ENCODE measurements around the gene RILP. TPM values are rescaled to one million over a fixed set of nuclear protein-coding genes. Genes with fewer than 3 reads are reported as not detected.
"Not testable (repeated sequence)": the region's sequence is repeated elsewhere in the genome, so short reads cannot be mapped to it uniquely, and the experiment has no call there.

Gene RILP
- polyA plus RNA-seq, 1 donor = 9.0 TPM

DNA sequence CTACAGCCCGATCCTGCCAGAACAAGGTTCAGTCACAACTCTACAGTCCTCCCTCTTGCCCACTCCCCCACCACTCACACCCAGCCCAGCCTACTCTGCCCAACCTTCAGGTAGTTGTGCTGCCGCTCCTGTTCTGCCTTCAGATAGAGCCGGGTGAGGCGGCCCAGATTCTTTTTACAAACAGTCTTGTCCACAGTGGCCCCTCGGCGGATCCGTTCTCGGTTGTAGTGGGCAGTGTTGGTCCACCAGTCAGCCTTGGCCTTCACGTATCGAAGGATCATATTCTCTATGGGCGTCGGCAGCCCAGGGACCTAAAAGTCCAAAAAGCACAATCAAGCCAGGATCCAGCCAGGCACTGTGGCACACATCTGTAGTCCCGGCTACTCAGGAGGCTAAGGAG lies 26.7 kb upstream of the RILP start:
- Histone ChIP-seq H3K27me3 (ENCODE audit: control insufficient read depth, insufficient read depth, low read length) (no peaks in the 10 kb centered on the region), H3K4me3 (ENCODE audit: low read length) (no peak overlapping the region), H3K4me1 (ENCODE audit: control insufficient read depth, insufficient read depth, low read length) (no peaks in the 10 kb centered on the region), H3K36me3 (ENCODE audit: control insufficient read depth, insufficient read depth, low read length) (peaks cover 96% of the 10 kb centered on the region), H3K9me3 (ENCODE audit: control insufficient read depth, low read depth, low read length) (no peaks in the 10 kb centered on the region), H3K27ac (ENCODE audit: low read length) (no peak overlapping the region)
- no peak for DNase-seq
- no CpG with 5 or more reads among the region's 13 CpGs for WGBS (ENCODE audit: insufficient coverage, low lambda C conversion rate)

DNA sequence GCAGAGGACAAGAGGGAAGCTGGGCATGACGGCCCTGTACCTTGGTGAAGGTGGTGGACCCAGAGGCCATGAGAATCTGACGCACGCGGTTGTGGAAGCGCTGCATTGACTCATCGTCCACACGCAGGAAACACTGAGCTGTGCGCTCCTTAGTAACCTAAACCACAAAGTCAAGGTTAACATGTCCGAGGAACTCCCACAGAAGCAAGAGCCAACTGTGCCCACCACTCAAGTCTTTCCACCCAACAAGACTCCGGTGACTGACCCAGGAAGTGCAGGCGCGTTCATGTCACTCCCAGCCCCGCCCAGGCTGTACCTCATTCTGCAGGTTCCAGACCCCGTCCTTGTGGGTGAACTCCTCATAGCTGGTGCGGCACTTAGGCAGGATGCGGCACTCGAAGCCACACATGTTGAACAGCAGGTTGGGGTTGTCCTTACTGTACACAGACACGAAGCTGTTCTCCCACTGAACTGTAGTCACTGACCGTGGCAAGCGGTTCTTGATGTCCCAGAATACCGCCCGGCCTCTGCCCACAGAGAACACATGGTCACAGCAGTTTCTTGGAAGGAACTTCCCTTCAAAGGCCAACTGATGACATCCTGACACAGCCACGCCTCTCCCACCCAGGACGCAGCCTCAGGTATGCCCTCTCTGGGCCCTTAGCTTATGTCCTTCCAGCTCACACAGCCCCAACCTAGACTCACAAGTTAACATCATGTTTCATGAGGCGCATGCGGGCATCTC lies 23.5 kb upstream of the RILP start:
- H3K9me3 ChIP-seq (ENCODE audit: control insufficient read depth, low read depth, low read length) = no peaks in the 10 kb centered on the region
- no peaks in the 10 kb centered on the region for H3K27me3 ChIP-seq (ENCODE audit: control insufficient read depth, insufficient read depth, low read length)
- no peak overlapping the region for H3K4me3 ChIP-seq (ENCODE audit: low read length)
- H3K36me3 ChIP-seq (ENCODE audit: control insufficient read depth, insufficient read depth, low read length) = peaks cover 93% of the 10 kb centered on the region
- WGBS (ENCODE audit: insufficient coverage, low lambda C conversion rate) = 100% methylated on average over 1 of the region's 26 CpGs
- H3K27ac ChIP-seq (ENCODE audit: low read length) = no peak overlapping the region
- no peaks in the 10 kb centered on the region for H3K4me1 ChIP-seq (ENCODE audit: control insufficient read depth, insufficient read depth, low read length)
- no peak for DNase-seq

DNA sequence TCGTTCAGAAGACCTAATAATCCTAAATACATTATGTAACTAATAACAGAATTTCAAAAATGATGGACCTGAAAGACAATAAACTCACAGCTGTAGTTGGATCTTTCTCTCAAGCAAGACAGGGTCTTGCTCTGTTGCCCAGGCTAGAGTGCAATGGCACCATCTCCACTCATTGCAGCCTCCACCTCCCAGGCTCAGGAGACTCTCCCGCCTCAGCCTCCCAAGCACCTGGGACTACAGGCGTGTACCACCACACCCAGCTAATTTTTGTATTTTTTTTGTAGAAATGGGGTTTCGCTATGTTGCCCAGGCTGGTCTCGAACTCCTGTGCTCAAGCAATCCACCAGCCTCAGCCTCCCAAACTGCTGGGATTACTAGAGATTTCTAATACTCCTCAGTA lies 14.3 kb upstream of the RILP start:
- not testable (repeated sequence) for DNase-seq; H3K4me1 ChIP-seq (ENCODE audit: control insufficient read depth, insufficient read depth, low read length); H3K27ac ChIP-seq (ENCODE audit: low read length); H3K9me3 ChIP-seq (ENCODE audit: control insufficient read depth, low read depth, low read length); H3K4me3 ChIP-seq (ENCODE audit: low read length); H3K27me3 ChIP-seq (ENCODE audit: control insufficient read depth, insufficient read depth, low read length)
- WGBS (ENCODE audit: insufficient coverage, low lambda C conversion rate) = 100% methylated on average over 2 of the region's 5 CpGs
- peaks cover 77% of the 10 kb centered on the region for H3K36me3 ChIP-seq (ENCODE audit: control insufficient read depth, insufficient read depth, low read length)

DNA sequence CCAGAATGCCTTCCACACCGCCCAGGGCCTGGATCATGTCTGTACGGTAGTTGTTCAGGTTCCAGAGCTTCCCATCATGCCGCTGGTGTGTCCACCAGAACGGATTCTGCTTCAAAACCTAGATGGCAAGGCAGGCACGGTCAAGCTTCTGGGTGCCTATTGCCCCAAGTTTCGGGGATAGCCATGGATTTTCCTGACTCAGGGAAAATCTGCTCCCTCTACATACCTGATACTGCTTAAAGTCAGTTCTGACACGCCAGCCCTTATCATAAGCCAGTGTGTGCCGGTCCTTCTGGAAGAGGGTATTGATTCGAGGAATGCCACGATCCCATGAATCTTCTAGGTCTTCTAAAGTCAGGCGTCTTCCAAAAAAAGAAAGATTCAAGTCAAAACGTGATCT lies 11.4 kb upstream of the RILP start:
- Histone ChIP-seq H3K27me3 (ENCODE audit: control insufficient read depth, insufficient read depth, low read length) (no peaks in the 10 kb centered on the region), H3K27ac (ENCODE audit: low read length) (no peak overlapping the region), H3K9me3 (ENCODE audit: control insufficient read depth, low read depth, low read length) (no peaks in the 10 kb centered on the region), H3K36me3 (ENCODE audit: control insufficient read depth, insufficient read depth, low read length) (peaks cover 80% of the 10 kb centered on the region), H3K4me1 (ENCODE audit: control insufficient read depth, insufficient read depth, low read length) (no peaks in the 10 kb centered on the region), H3K4me3 (ENCODE audit: low read length) (no peak overlapping the region)
- WGBS (ENCODE audit: insufficient coverage, low lambda C conversion rate) = 100% methylated on average over 2 of the region's 12 CpGs
- DNase-seq = no peak

DNA sequence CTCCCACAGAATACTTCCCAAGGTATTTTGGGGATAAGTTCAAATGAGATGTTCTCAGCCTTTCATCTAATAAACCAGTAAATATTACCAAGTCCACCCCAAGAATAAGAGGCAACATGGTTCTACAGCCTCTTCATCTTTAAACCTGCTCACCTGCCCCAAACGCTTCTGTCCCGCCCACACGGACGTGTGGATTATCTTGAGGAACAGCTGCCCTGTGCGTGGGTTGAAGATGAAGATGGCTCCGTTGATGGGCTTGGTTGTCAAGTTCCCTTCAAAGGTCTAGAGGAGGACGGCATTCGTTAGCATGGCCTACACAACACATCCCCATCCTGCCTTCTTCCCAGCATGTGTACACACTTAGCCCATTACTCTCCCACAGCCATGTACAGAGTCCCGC lies 8.4 kb upstream of the RILP start:
- no peaks in the 10 kb centered on the region for H3K9me3 ChIP-seq (ENCODE audit: control insufficient read depth, low read depth, low read length)
- DNase-seq = no peak
- peaks cover 87% of the 10 kb centered on the region for H3K36me3 ChIP-seq (ENCODE audit: control insufficient read depth, insufficient read depth, low read length)
- H3K27me3 ChIP-seq (ENCODE audit: control insufficient read depth, insufficient read depth, low read length) = no peaks in the 10 kb centered on the region
- no peak overlapping the region for H3K27ac ChIP-seq (ENCODE audit: low read length)
- no peaks in the 10 kb centered on the region for H3K4me1 ChIP-seq (ENCODE audit: control insufficient read depth, insufficient read depth, low read length)
- no peak overlapping the region for H3K4me3 ChIP-seq (ENCODE audit: low read length)
- no CpG with 5 or more reads among the region's 9 CpGs for WGBS (ENCODE audit: insufficient coverage, low lambda C conversion rate)

DNA sequence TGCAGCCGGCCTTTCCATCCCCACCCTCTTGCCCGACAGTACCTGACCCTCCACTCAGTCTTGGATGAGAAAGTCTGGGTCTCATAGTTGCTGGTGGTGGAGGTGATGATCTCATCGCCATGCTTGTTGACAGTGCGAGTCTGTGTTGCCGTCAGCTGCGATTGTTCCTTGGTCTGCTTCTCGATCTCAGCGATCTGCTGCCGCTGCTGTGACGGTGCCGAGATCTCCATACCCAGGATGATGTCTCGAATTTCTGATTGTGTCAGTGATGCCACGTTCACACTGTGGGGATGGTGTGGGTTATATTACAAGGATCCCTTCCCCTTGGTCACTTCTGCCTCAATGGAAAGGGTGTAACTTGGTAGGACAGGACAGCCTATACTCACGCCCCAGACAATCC lies 4.1 kb upstream of the RILP start:
- no peaks in the 10 kb centered on the region for H3K9me3 ChIP-seq (ENCODE audit: control insufficient read depth, low read depth, low read length)
- H3K27ac ChIP-seq (ENCODE audit: low read length) = no peak overlapping the region
- DNase-seq = no peak
- WGBS (ENCODE audit: insufficient coverage, low lambda C conversion rate) = no CpG with 5 or more reads among the region's 14 CpGs
- no peaks in the 10 kb centered on the region for H3K27me3 ChIP-seq (ENCODE audit: control insufficient read depth, insufficient read depth, low read length)
- peaks cover 81% of the 10 kb centered on the region for H3K36me3 ChIP-seq (ENCODE audit: control insufficient read depth, insufficient read depth, low read length)
- H3K4me1 ChIP-seq (ENCODE audit: control insufficient read depth, insufficient read depth, low read length) = peaks cover 11% of the 10 kb centered on the region
- no peak overlapping the region for H3K4me3 ChIP-seq (ENCODE audit: low read length)

DNA sequence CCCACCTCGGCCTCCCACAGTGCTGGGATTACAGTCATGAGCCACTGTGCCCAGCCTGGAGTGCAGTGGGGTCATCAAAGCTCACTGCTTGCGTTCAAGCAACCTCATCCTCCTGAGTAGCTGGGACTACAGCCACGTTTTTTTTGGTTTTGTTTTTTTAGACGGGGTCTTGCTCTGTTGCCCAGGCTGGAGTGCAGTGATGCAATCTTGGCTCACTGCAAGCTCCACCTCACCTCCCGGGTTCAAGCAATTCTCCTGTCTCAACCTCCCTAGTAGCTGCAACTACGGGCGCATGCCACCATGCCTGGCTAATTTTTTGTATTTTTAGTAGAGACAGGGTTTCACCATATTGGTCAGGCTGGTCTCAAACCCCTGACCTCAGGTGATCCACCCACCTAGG lies 3.1 kb upstream of the RILP start:
- peaks cover 71% of the 10 kb centered on the region for H3K36me3 ChIP-seq (ENCODE audit: control insufficient read depth, insufficient read depth, low read length)
- WGBS (ENCODE audit: insufficient coverage, low lambda C conversion rate) = no CpG with 5 or more reads among the region's 7 CpGs
- H3K27ac ChIP-seq (ENCODE audit: low read length); H3K27me3 ChIP-seq (ENCODE audit: control insufficient read depth, insufficient read depth, low read length); DNase-seq; H3K9me3 ChIP-seq (ENCODE audit: control insufficient read depth, low read depth, low read length); H3K4me3 ChIP-seq (ENCODE audit: low read length): not testable (repeated sequence)
- peaks cover 20% of the 10 kb centered on the region for H3K4me1 ChIP-seq (ENCODE audit: control insufficient read depth, insufficient read depth, low read length)

DNA sequence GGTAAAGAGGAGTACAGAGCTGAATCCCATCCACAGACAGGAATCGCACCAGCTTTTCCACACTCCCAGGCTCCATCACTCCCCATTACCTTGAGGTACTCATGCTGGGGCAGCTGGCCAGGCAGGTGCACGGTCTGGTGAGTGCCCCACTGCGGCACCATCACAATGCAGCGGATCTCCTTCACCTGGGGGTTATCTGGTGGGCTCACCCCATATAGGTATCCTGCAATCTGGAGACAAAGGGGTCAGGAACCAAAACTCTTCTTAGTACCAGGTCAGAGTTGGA lies 1.8 kb upstream of the RILP start:
- Histone ChIP-seq H3K36me3 (ENCODE audit: control insufficient read depth, insufficient read depth, low read length) (peaks cover 65% of the 10 kb centered on the region), H3K27me3 (ENCODE audit: control insufficient read depth, insufficient read depth, low read length) (no peaks in the 10 kb centered on the region), H3K4me3 (ENCODE audit: low read length) (no peak overlapping the region), H3K27ac (ENCODE audit: low read length) (no peak overlapping the region), H3K4me1 (ENCODE audit: control insufficient read depth, insufficient read depth, low read length) (peaks cover 21% of the 10 kb centered on the region), H3K9me3 (ENCODE audit: control insufficient read depth, low read depth, low read length) (no peaks in the 10 kb centered on the region)
- no CpG with 5 or more reads among the region's 4 CpGs for WGBS (ENCODE audit: insufficient coverage, low lambda C conversion rate)
- no peak for DNase-seq

DNA sequence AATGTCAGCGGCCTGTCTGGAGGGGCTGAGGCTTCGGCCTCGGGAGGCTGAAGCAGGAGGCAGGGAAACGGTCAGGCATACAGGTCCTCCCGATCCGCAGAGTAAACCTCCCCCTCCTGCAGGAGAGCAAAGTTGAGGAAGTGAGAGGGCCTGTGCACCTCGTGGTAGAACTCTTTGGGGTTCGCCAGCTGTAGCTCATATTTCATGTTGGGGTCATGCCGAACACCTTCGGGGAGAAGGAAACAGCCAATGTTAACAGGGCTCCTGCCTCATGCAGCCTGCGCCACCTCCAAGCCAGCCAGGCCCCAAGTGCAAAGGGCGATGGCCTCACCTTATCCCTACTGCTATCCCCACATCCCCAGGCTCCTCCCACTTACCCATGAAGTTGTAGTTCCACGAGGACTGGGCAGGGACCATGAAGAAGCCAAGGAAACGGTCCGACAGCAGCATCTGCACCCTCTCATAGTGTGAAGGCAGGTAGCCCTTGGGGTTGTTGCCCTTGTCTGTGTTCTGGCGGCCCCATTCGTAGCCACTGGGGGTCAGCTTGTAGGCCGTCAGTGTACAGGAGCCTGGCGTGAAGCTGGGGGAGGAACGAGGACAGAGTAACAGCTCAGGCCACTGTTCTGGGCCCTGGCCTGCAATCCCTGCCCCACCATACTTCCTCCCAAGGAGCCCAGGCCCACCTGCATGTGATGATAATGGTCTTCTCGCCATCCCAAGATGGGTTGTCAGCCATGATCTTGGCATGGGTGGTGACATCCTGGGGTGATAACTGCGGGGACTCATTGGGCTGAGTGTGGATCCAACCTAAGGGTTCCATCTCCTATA lies 1.3 kb upstream of the RILP start:
- peaks cover 64% of the 10 kb centered on the region for H3K36me3 ChIP-seq (ENCODE audit: control insufficient read depth, insufficient read depth, low read length)
- peak in 1 of 2 donors; percentile 59 for DNase-seq
- peaks cover 21% of the 10 kb centered on the region for H3K4me1 ChIP-seq (ENCODE audit: control insufficient read depth, insufficient read depth, low read length)
- no peaks in the 10 kb centered on the region for H3K27me3 ChIP-seq (ENCODE audit: control insufficient read depth, insufficient read depth, low read length)
- no peak overlapping the region for H3K4me3 ChIP-seq (ENCODE audit: low read length)
- peak overlapping the region; percentile 86 for H3K27ac ChIP-seq (ENCODE audit: low read length)
- H3K9me3 ChIP-seq (ENCODE audit: control insufficient read depth, low read depth, low read length) = no peaks in the 10 kb centered on the region
- no CpG with 5 or more reads among the region's 22 CpGs for WGBS (ENCODE audit: insufficient coverage, low lambda C conversion rate)

DNA sequence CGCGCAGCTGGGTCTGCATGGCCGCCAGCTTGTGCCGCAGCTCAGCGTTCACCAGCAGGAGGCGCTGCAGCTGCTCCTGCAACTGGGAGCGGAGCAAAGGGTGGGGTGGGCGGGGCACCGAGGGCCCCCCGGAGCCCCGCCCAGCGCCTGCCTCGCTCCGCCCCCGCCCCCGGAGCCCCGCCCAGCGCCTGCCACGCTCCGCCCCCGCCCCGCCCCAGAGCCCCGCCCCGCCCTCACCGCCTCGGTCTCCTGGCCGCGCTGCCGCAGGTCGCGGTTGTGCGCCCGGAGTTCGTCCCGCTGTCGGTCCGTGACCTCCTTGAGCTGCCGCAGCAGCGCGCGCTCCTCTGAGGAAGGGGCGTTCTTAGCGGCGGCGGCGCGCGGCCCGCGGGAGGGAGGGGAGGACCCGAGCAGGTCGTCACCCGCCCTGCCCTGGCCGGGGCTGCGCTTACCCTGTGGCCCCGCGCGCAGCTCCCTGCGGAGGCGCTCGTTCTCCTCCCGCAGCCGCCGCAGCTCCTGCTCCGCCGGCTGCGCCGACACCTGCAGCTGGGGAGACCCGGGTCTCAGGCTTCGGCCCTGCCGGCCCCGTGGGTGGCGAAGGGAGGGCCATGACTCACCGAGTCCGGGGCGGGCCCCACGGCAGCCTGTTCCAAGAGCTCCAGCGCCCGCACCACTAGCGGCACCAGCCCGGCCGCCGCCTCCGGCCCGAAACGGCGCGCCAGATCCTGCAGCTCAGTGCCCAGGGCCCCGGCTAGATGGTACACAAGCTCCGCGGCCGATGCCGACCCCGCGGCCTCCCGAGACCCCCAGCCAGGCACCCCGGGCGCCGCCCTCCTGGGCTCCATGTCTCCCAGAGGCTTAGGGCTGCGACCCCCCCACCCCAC lies 463 bp downstream of the RILP start:
- H3K27me3 ChIP-seq (ENCODE audit: control insufficient read depth, insufficient read depth, low read length) = no peaks in the 10 kb centered on the region
- DNase-seq = peak; percentile 93 to 97
- H3K4me1 ChIP-seq (ENCODE audit: control insufficient read depth, insufficient read depth, low read length) = peaks cover 26% of the 10 kb centered on the region
- no CpG with 5 or more reads among the region's 100 CpGs for WGBS (ENCODE audit: insufficient coverage, low lambda C conversion rate)
- no peaks in the 10 kb centered on the region for H3K9me3 ChIP-seq (ENCODE audit: control insufficient read depth, low read depth, low read length)
- H3K36me3 ChIP-seq (ENCODE audit: control insufficient read depth, insufficient read depth, low read length) = peaks cover 51% of the 10 kb centered on the region
- H3K4me3 ChIP-seq (ENCODE audit: low read length) = peak overlapping the region; percentile 62
- H3K27ac ChIP-seq (ENCODE audit: low read length) = peak overlapping the region; percentile 86

Data from large intestine (tissue), 3 donors.